GM18873 (cell line): ENCODE measurements around the gene TERT.
"Not testable (repeated sequence)": the region's sequence is repeated elsewhere in the genome, so short reads cannot be mapped to it uniquely, and the experiment has no call there.

ENCODE experiments used
- ATAC-seq: cut with Tn5 transposase; IDR thresholded peaks from one replicate; pipeline ENCODE4 v1.9.1; 2021; ENCODE audit warnings: mild to moderate bottlenecking, moderate library complexity, moderate number of reproducible peaks; ENCODE audit not compliant: unreplicated experiment, low FRiP score

TERT gene

GRCh38 chr5:1294835-1295649 lies at the start of gene TERT:
Gene TERT, minus strand, starts transcription at chr5:1295068. Its CDS starts 79 bp downstream, at chr5:1294989.
- no peak for ATAC-seq

- peak; percentile 23 for ATAC-seq
Observed at GRCh38 chr5:1343931-1344901, 49.3 kb upstream of the TERT start.

GRCh38 chr5:1343315-1343751 lies 48.5 kb upstream of the TERT start:
- no peak for ATAC-seq

GRCh38 chr5:1342711-1343110 lies 47.8 kb upstream of the TERT start:
- not testable (repeated sequence) for ATAC-seq

- ATAC-seq, result no peak
Observed at GRCh38 chr5:1342268-1342667, 47.4 kb upstream of the TERT start.

GRCh38 chr5:1341863-1342262 lies 47.0 kb upstream of the TERT start:
- no peak for ATAC-seq

- not testable (repeated sequence) for ATAC-seq
Observed at GRCh38 chr5:1339818-1340210, 44.9 kb upstream of the TERT start.

GRCh38 chr5:1339139-1339817 lies 44.4 kb upstream of the TERT start:
- not testable (repeated sequence) for ATAC-seq

GRCh38 chr5:1338506-1339070 lies 43.7 kb upstream of the TERT start:
- no peak for ATAC-seq

- no peak for ATAC-seq
Observed at GRCh38 chr5:1338196-1338490, 43.3 kb upstream of the TERT start.

GRCh38 chr5:1337489-1338195 lies 42.8 kb upstream of the TERT start:
- ATAC-seq, result no peak

- ATAC-seq, result no peak
Observed at GRCh38 chr5:1336749-1337488, 42.1 kb upstream of the TERT start.

GRCh38 chr5:1336106-1336561 lies 41.3 kb upstream of the TERT start:
- no peak for ATAC-seq

GRCh38 chr5:1335540-1336095 lies 40.8 kb upstream of the TERT start:
- ATAC-seq, result no peak

GRCh38 chr5:1334831-1335539 lies 40.1 kb upstream of the TERT start:
- ATAC-seq, result no peak

GRCh38 chr5:1333986-1334385 lies 39.1 kb upstream of the TERT start:
- no peak for ATAC-seq

GRCh38 chr5:1333286-1333685 lies 38.4 kb upstream of the TERT start:
- ATAC-seq, result not testable (repeated sequence)

- ATAC-seq, result no peak
Observed at GRCh38 chr5:1332461-1333001, 37.7 kb upstream of the TERT start.
